WI38 (cell line): ENCODE measurements around the gene CCDC160.
"Not testable (repeated sequence)": the region's sequence is repeated elsewhere in the genome, so short reads cannot be mapped to it uniquely, and the experiment has no call there.

ENCODE experiments used
- H3K4me3 ChIP-seq: 2 replicates; pipeline ENCODE4 v1.5.1; 2011; ENCODE audit warnings: low read depth, mild to moderate bottlenecking, control low read depth, low read length
- TF ChIP-seq, protein P1 (sequence below): IDR thresholded peaks from 2 replicates; pipeline ENCODE4 v1.5.1; 2012; ENCODE audit warnings: low read depth, mild to moderate bottlenecking, control low read depth, low read length

Gene CCDC160

GRCh38 chrX:134236626-134237614, at the start of gene CCDC160:
TSS of gene CCDC160 (plus strand) at chrX:134237182. CDS start at chrX:134244801, 7,619 bp downstream.
- peak within 1 kb of the TSS; percentile 46 for H3K4me3 ChIP-seq
- TF ChIP-seq, protein P1, sequence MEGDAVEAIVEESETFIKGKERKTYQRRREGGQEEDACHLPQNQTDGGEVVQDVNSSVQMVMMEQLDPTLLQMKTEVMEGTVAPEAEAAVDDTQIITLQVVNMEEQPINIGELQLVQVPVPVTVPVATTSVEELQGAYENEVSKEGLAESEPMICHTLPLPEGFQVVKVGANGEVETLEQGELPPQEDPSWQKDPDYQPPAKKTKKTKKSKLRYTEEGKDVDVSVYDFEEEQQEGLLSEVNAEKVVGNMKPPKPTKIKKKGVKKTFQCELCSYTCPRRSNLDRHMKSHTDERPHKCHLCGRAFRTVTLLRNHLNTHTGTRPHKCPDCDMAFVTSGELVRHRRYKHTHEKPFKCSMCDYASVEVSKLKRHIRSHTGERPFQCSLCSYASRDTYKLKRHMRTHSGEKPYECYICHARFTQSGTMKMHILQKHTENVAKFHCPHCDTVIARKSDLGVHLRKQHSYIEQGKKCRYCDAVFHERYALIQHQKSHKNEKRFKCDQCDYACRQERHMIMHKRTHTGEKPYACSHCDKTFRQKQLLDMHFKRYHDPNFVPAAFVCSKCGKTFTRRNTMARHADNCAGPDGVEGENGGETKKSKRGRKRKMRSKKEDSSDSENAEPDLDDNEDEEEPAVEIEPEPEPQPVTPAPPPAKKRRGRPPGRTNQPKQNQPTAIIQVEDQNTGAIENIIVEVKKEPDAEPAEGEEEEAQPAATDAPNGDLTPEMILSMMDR = no peak

GRCh38 chrX:134191281-134191680, 45.7 kb upstream of the CCDC160 start:
- TF ChIP-seq, protein P1 = no peak
- H3K4me3 ChIP-seq = no peak overlapping the region

GRCh38 chrX:134194915-134195314, 42.1 kb upstream of the CCDC160 start:
- TF ChIP-seq, protein P1 = no peak
- no peak overlapping the region for H3K4me3 ChIP-seq

GRCh38 chrX:134202561-134202960, 34.4 kb upstream of the CCDC160 start:
- TF ChIP-seq, protein P1 = no peak
- no peak overlapping the region for H3K4me3 ChIP-seq

DNA sequence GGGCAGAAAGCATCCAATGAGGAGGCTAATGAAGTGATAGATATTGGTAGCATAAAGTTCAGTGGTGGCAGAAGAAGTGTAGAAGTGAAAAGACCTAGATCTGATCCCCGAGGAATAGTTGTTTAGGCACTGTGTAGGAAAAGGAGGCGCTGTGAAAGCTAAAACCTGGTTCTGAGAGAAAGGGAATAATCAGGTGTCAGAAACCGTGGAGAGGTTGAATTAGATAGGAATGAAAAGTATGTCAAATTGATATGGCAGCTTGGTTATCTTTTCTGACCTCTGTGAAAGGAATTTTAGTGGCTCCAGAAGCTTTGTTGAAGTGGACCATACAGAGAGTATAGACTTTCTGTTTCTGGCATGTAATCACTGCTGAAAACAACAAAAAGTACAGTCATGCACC, 30.8 kb upstream of the CCDC160 start:
- TF ChIP-seq, protein P1 = no peak
- H3K4me3 ChIP-seq = no peak overlapping the region

- TF ChIP-seq, protein P1 = no peak
- no peak overlapping the region for H3K4me3 ChIP-seq
These were observed 26.5 kb upstream of the CCDC160 start for GRCh38 chrX:134210465-134210864.

GRCh38 chrX:134235236-134235635, 1.7 kb upstream of the CCDC160 start:
- TF ChIP-seq, protein P1 = no peak
- no peak overlapping the region for H3K4me3 ChIP-seq

DNA sequence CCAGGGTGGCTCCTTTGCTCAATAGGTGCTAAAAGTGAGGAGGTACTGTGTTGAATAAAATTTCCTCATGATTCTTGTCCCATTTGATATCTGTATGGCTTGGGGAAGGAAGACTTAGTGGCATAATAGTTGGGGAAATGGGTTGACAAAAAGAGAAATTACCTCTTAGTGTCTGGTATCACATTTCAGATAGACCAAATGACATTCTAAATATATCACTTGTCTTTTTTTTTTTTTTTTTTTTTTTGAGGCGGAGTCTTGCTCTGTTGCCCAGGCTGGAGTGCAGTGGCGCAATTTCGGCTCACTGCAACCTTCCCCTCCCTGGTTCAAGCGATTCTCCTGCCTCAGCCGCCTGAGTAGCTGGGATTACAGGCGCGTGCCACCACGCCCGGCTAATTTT, 1.2 kb downstream of the CCDC160 start:
- not testable (repeated sequence) for H3K4me3 ChIP-seq
